ENCODE measurements around the gene SMIM23. TPM values are rescaled to one million over a fixed set of nuclear protein-coding genes. Genes with fewer than 3 reads are reported as not detected.

The SMIM23 gene
- total RNA-seq, 1 experiment from 2014 or later = not detected

DNA sequence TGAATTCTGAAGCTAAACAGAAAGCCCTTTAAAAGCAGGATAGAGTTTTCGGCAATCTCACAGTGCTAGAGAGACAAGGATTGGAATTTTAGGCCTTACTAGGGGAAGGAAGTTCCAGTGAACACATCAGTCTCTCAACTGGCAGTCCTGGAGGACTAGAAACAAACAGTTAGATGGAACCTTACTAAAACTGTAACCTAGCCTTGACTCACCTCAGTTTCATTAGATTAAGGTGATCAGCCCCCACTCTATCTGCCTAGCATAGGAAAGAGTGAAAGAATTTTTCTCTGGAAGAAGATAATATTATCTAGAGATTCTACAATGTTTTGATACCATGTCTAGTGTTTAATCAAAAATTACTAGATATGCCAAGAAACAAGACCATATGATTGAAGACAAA, 25.8 kb upstream of the SMIM23 start (continued):
- TF ChIP-seq ZNF232 (CRISPR knock-in tag; IDR thresholded peaks at IDR 0.05) = no peak
- TF ChIP-seq ELF4 (CRISPR knock-in tag; IDR thresholded peaks at IDR 0.05; ENCODE audit: low read depth) = no peak
- TF ChIP-seq, protein P1, sequence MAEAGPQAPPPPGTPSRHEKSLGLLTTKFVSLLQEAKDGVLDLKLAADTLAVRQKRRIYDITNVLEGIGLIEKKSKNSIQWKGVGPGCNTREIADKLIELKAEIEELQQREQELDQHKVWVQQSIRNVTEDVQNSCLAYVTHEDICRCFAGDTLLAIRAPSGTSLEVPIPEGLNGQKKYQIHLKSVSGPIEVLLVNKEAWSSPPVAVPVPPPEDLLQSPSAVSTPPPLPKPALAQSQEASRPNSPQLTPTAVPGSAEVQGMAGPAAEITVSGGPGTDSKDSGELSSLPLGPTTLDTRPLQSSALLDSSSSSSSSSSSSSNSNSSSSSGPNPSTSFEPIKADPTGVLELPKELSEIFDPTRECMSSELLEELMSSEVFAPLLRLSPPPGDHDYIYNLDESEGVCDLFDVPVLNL (CRISPR knock-in tag; IDR thresholded peaks at IDR 0.05; ENCODE audit: borderline replicate concordance, low read depth) = no peak
- no peak for TF ChIP-seq ZNF423 (CRISPR knock-in tag; IDR thresholded peaks at IDR 0.05)
- TF ChIP-seq, protein P2, sequence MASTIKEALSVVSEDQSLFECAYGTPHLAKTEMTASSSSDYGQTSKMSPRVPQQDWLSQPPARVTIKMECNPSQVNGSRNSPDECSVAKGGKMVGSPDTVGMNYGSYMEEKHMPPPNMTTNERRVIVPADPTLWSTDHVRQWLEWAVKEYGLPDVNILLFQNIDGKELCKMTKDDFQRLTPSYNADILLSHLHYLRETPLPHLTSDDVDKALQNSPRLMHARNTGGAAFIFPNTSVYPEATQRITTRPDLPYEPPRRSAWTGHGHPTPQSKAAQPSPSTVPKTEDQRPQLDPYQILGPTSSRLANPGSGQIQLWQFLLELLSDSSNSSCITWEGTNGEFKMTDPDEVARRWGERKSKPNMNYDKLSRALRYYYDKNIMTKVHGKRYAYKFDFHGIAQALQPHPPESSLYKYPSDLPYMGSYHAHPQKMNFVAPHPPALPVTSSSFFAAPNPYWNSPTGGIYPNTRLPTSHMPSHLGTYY (CRISPR knock-in tag; IDR thresholded peaks at IDR 0.05) = no peak
- TF ChIP-seq, protein P3, sequence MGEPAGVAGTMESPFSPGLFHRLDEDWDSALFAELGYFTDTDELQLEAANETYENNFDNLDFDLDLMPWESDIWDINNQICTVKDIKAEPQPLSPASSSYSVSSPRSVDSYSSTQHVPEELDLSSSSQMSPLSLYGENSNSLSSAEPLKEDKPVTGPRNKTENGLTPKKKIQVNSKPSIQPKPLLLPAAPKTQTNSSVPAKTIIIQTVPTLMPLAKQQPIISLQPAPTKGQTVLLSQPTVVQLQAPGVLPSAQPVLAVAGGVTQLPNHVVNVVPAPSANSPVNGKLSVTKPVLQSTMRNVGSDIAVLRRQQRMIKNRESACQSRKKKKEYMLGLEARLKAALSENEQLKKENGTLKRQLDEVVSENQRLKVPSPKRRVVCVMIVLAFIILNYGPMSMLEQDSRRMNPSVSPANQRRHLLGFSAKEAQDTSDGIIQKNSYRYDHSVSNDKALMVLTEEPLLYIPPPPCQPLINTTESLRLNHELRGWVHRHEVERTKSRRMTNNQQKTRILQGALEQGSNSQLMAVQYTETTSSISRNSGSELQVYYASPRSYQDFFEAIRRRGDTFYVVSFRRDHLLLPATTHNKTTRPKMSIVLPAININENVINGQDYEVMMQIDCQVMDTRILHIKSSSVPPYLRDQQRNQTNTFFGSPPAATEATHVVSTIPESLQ (CRISPR knock-in tag; IDR thresholded peaks at IDR 0.05) = no peak
- TF ChIP-seq NFYB (CRISPR knock-in tag; conservative IDR thresholded peaks at IDR 0.05; ENCODE audit: low read depth) = no peak

DNA sequence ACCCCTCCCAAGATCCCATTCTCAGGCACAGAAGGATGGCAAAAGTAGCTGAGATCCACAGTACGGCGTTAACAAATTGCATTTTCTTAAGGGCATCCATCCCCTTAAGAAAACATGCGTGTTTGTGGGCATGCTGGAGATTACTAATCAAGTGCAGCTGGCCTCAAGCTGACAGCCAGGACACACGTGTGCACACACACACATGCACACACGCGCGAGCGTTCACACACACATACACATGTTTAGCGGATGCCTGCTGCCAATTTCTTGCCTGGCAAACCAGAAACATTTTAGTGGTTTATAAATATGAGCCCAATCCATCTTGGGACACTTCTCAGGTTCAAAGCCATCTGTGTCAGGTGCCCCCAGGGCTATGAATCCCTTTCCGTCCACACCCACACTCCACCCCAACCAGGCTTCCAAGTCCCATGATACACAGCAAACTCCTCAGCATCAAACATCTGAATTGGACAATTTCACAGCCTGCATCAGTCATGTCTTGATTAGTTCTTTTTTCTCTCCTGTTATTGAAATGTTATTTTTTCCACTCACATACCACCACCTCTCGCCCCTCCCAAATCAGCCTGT, 23.5 kb upstream of the SMIM23 start:
- H3K27me3 Mint-ChIP-seq (ENCODE audit: low read depth) = no peaks in the 10 kb centered on the region
- ATAC-seq = no peak
- CTCF ChIA-PET = no interaction called here
- H3K4me3 Mint-ChIP-seq = no peak overlapping the region
- no peaks in the 10 kb centered on the region for H3K4me1 Mint-ChIP-seq
- POLR2A ChIA-PET = no interaction called here
- H3K27ac Mint-ChIP-seq = no peak overlapping the region
- H3K36me3 Mint-ChIP-seq = peaks cover 5% of the 10 kb centered on the region
- no peak for TF ChIP-seq SP1 (CRISPR knock-in tag; conservative IDR thresholded peaks at IDR 0.05)
- no peak for TF ChIP-seq RELA (CRISPR knock-in tag; IDR thresholded peaks at IDR 0.05; ENCODE audit: borderline replicate concordance)
- TF ChIP-seq CREB1 (CRISPR knock-in tag; IDR thresholded peaks at IDR 0.05) = no peak
- no peak for TF ChIP-seq JAZF1 (CRISPR knock-in tag; IDR thresholded peaks at IDR 0.05)
- TF ChIP-seq, protein P4, sequence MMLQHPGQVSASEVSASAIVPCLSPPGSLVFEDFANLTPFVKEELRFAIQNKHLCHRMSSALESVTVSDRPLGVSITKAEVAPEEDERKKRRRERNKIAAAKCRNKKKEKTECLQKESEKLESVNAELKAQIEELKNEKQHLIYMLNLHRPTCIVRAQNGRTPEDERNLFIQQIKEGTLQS (CRISPR knock-in tag; conservative IDR thresholded peaks at IDR 0.05) = no peak
- TF ChIP-seq ELF4 (CRISPR knock-in tag; IDR thresholded peaks at IDR 0.05; ENCODE audit: low read depth) = no peak
- no peak for TF ChIP-seq TCF7 (CRISPR knock-in tag; IDR thresholded peaks at IDR 0.05; ENCODE audit: low read depth)
- TF ChIP-seq, protein P5, sequence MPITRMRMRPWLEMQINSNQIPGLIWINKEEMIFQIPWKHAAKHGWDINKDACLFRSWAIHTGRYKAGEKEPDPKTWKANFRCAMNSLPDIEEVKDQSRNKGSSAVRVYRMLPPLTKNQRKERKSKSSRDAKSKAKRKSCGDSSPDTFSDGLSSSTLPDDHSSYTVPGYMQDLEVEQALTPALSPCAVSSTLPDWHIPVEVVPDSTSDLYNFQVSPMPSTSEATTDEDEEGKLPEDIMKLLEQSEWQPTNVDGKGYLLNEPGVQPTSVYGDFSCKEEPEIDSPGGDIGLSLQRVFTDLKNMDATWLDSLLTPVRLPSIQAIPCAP (CRISPR knock-in tag; IDR thresholded peaks at IDR 0.05) = no peak
- no peak for TF ChIP-seq ZNF671 (CRISPR knock-in tag; IDR thresholded peaks at IDR 0.05)
- TF ChIP-seq ESRRA (CRISPR knock-in tag; IDR thresholded peaks at IDR 0.05; ENCODE audit: borderline replicate concordance) = no peak
- TF ChIP-seq NFATC4 (CRISPR knock-in tag; IDR thresholded peaks at IDR 0.05) = no peak
- no peak for TF ChIP-seq NFYB (CRISPR knock-in tag; conservative IDR thresholded peaks at IDR 0.05; ENCODE audit: low read depth)
- no peak for TF ChIP-seq RORB (CRISPR knock-in tag; IDR thresholded peaks at IDR 0.05)
- TF ChIP-seq, protein P6, sequence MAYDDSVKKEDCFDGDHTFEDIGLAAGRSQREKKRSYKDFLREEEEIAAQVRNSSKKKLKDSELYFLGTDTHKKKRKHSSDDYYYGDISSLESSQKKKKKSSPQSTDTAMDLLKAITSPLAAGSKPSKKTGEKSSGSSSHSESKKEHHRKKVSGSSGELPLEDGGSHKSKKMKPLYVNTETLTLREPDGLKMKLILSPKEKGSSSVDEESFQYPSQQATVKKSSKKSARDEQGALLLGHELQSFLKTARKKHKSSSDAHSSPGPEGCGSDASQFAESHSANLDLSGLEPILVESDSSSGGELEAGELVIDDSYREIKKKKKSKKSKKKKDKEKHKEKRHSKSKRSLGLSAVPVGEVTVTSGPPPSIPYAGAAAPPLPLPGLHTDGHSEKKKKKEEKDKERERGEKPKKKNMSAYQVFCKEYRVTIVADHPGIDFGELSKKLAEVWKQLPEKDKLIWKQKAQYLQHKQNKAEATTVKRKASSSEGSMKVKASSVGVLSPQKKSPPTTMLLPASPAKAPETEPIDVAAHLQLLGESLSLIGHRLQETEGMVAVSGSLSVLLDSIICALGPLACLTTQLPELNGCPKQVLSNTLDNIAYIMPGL (CRISPR knock-in tag; IDR thresholded peaks at IDR 0.05) = no peak
- no peak for DNase-seq (ENCODE audit: low spot score)
- H3K9me3 Mint-ChIP-seq = peaks cover 15% of the 10 kb centered on the region
